UCSD-AML1 (cell line): ENCODE results near the gene APIP.
A peak's percentile ranks its signal among the peaks of the same experiment; 100 is the strongest.

Experiments
- DNase-seq: peaks from one replicate; lab custom pipeline; 2025; ENCODE audit not compliant: unreplicated experiment; lab: John Stamatoyannopoulos, UW

Gene APIP

GRCh38 chr11:34916015-34916842 is at the start of gene APIP, which contains the start of gene PDHX:
TSS of gene APIP (minus strand) at chr11:34916379. CDS start at chr11:34916284, 95 bp downstream.
TSS of gene PDHX (plus strand) at chr11:34916618. CDS start at chr11:34916656, 38 bp downstream.
- peak; percentile 99 for DNase-seq

GRCh38 chr11:34964610-34965331 is 48.6 kb upstream of the APIP start:
- no peak for DNase-seq

- no peak for DNase-seq
Measured at GRCh38 chr11:34963351-34963750, 47.2 kb upstream of the APIP start.

GRCh38 chr11:34962034-34962433 is 45.9 kb upstream of the APIP start:
- DNase-seq, result no peak

GRCh38 chr11:34960277-34960676 is 44.1 kb upstream of the APIP start:
- no peak for DNase-seq

- DNase-seq, result no peak
Measured at GRCh38 chr11:34959770-34960169, 43.6 kb upstream of the APIP start.

GRCh38 chr11:34957606-34958005 is 41.4 kb upstream of the APIP start:
- DNase-seq, result no peak

GRCh38 chr11:34957206-34957605 is 41.0 kb upstream of the APIP start:
- DNase-seq, result no peak

GRCh38 chr11:34953955-34954354 is 37.8 kb upstream of the APIP start:
- DNase-seq, result no peak

GRCh38 chr11:34948696-34949095 is 32.5 kb upstream of the APIP start:
- no peak for DNase-seq

GRCh38 chr11:34944692-34945091 is 28.5 kb upstream of the APIP start:
- no peak for DNase-seq

GRCh38 chr11:34941688-34942087 is 25.5 kb upstream of the APIP start:
- no peak for DNase-seq

GRCh38 chr11:34940026-34940677 is 24.0 kb upstream of the APIP start:
- DNase-seq, result no peak

- DNase-seq, result no peak
Measured at GRCh38 chr11:34938611-34939010, 22.4 kb upstream of the APIP start.

GRCh38 chr11:34936945-34937629 is 20.9 kb upstream of the APIP start:
- peak; percentile 8 for DNase-seq

GRCh38 chr11:34929794-34930763 is 13.9 kb upstream of the APIP start:
- no peak for DNase-seq

- DNase-seq, result no peak
Measured at GRCh38 chr11:34928960-34929680, 12.9 kb upstream of the APIP start.

- DNase-seq, result no peak
Measured at GRCh38 chr11:34928268-34928959, 12.2 kb upstream of the APIP start.

GRCh38 chr11:34926831-34927132 is 10.6 kb upstream of the APIP start:
- no peak for DNase-seq
